ENCODE results near the gene SMAD7. TPM values are rescaled to one million over a fixed set of nuclear protein-coding genes. Genes with fewer than 3 reads are reported as not detected.

The SMAD7 gene
- total RNA-seq, 2 donors from 2014 or later, result 80.8 to 107 TPM

DNA sequence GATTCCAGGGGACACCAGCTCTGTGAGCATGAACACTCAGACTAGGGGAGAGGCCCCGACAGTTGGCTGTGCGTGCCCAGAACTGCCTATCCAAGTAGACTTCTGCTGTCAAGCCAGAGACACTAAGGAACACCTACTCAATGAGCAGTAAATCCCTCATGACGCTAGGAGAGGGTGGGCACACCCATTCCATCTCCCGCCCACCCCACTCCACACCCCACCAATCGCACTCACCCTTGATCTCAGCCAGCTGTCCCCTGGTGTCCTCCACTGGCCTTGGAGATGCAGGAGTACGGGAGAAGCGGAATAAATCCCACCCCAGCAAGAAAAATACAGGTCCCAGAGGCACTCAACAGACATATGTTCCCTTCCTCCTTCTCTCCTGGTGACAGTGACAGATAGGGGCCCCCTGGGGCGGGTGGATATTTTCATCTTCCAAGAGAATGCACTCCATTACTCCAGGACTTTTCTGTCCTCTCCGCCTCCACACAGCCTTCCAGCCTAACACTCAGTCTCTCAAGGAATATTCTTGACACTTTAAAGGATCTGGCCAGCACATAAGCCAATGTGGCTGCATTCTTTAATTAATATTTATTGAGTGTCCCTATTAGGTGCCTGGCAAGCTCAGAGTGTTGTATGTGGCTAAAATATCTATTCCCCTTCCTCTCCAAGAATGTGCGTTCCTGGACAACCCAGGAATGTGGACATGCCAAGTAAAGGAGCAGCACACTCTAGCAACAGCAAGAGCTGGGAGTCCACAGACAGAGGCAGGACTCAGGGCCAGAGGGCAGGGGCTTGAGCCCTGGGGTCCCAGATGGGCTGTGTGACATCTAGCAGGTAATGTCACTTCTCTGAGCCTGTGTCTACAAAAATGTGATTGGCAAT, 13.1 kb upstream of the SMAD7 start:
- ATAC-seq (ENCODE audit: insufficient number of reproducible peaks, low FRiP score, low read depth), result no peak
- Histone ChIP-seq H3K27me3 (replicated peaks; ENCODE audit: insufficient read depth) (no peaks in the 10 kb centered on the region), H3K4me1 (ENCODE audit: control insufficient read depth in 1 of 2, low read depth in 2 of 2) (peaks cover 5 to 24% of the 10 kb centered on the region in 2 donors), H3K36me3 (no peaks in the 10 kb centered on the region), H3K4me3 (no peak overlapping the region), H3K27ac (no peak overlapping the region), H3K9me3 (no peaks in the 10 kb centered on the region)
- TF ChIP-seq, protein P1, sequence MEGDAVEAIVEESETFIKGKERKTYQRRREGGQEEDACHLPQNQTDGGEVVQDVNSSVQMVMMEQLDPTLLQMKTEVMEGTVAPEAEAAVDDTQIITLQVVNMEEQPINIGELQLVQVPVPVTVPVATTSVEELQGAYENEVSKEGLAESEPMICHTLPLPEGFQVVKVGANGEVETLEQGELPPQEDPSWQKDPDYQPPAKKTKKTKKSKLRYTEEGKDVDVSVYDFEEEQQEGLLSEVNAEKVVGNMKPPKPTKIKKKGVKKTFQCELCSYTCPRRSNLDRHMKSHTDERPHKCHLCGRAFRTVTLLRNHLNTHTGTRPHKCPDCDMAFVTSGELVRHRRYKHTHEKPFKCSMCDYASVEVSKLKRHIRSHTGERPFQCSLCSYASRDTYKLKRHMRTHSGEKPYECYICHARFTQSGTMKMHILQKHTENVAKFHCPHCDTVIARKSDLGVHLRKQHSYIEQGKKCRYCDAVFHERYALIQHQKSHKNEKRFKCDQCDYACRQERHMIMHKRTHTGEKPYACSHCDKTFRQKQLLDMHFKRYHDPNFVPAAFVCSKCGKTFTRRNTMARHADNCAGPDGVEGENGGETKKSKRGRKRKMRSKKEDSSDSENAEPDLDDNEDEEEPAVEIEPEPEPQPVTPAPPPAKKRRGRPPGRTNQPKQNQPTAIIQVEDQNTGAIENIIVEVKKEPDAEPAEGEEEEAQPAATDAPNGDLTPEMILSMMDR (IDR thresholded peaks at IDR 0.05), result no peak
- DNase-seq (ENCODE audit: low spot score), result no peak

DNA sequence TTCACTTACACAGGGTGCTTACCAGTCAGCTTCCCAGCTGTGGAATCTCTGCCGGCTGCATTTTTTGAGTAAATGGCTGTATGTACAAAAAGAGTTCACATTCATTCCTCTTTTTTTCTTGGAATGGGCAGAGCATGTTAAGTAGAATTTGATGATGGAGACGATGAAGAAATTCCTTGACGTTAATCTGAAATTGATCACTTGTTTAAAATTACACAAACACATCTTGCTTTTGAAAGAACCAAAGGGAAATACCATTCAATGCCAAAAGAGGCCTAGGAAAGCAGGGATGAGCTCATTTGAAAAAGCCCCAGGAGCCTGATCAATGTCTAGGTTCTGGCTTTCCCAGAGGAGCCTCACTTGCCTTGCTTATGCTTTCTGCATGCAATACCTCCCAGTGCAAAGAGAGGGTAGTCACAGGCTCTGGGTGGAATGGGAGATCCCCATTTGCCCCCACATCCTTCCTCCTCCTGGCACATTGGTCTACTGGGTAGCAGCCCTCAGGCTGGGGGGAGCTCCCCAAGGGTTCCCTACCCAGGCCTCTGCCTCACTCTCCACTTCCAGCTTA, 12.3 kb upstream of the SMAD7 start:
- no peak overlapping the region for H3K4me3 ChIP-seq
- H3K36me3 ChIP-seq, result no peaks in the 10 kb centered on the region
- TF ChIP-seq, protein P1 (IDR thresholded peaks at IDR 0.05), result no peak
- peaks cover 5 to 26% of the 10 kb centered on the region in 2 donors for H3K4me1 ChIP-seq (ENCODE audit: control insufficient read depth in 1 of 2, low read depth in 2 of 2)
- DNase-seq (ENCODE audit: low spot score) (no peak), ATAC-seq (ENCODE audit: insufficient number of reproducible peaks, low FRiP score, low read depth) (no peak)
- no peak overlapping the region for H3K27ac ChIP-seq
- H3K27me3 ChIP-seq (replicated peaks; ENCODE audit: insufficient read depth), result no peaks in the 10 kb centered on the region
- H3K9me3 ChIP-seq, result no peaks in the 10 kb centered on the region

DNA sequence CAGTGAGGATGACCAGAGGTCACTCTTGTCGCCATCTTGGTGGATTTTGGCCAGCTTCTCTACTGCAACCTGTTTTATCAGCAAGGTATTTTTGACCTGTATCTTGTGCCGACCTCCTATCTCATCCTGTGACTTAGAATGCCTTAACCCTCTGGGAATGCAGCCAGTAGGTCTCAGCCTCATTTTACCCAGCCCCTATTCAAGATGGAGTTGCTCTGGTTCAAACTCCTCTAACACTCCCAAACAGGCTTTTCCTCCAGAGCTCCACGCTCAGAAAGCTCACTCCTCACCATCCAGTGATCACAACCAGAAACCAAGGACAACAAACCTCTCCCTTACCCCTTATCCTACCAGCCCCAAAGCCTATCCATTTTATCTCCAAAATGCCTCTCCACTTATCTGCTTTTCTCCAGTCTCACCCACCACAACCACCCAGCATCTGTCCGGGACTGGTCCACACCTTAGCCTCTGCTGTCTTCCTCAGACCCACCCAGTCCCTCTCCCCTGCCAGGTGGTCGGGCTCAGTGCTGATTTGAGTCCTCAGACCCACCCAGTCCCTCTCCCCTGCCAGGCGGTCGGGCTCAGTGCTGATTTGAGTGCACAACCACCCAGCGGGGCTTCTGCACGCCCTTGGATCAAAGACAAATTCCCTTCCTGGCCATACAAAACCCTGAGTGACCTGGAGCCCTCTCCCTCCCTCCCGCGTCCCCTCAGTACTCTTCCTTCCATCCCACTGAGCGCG, 11.7 kb upstream of the SMAD7 start:
- no peak for ATAC-seq (ENCODE audit: insufficient number of reproducible peaks, low FRiP score, low read depth)
- TF ChIP-seq, protein P1 (IDR thresholded peaks at IDR 0.05), result no peak
- no peak for DNase-seq (ENCODE audit: low spot score)
- peaks cover 5 to 33% of the 10 kb centered on the region in 2 donors for H3K4me1 ChIP-seq (ENCODE audit: control insufficient read depth in 1 of 2, low read depth in 2 of 2)
- no peak overlapping the region for H3K27ac ChIP-seq
- no peaks in the 10 kb centered on the region for H3K27me3 ChIP-seq (replicated peaks; ENCODE audit: insufficient read depth)
- no peaks in the 10 kb centered on the region for H3K9me3 ChIP-seq
- H3K36me3 ChIP-seq, result no peaks in the 10 kb centered on the region
- H3K4me3 ChIP-seq, result no peak overlapping the region

DNA sequence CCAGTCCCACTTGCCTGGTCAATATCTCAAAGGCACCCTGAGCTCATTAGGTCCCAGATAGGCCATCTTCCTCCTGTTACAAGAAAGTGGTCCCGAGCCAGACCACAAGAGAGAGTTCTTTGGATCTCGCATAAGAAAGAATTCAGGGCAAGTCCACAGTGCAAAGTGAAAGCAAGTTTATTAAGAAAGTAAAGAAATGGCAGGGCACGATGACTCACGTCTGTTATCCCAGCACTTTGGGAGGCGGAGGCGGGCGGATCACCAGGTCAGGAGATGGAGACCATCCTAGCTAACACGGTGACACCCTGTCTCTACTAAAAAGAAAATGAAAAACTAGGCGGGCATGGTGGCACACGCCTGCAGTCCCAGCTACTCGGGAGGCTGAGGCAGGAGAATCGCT, 10.8 kb upstream of the SMAD7 start:
- ATAC-seq (ENCODE audit: insufficient number of reproducible peaks, low FRiP score, low read depth), result no peak
- DNase-seq (ENCODE audit: low spot score), result no peak
- H3K4me3 ChIP-seq, result no peak overlapping the region
- H3K4me1 ChIP-seq (ENCODE audit: control insufficient read depth in 1 of 2, low read depth in 2 of 2), result peaks cover 9 to 41% of the 10 kb centered on the region in 2 donors
- TF ChIP-seq, protein P1 (IDR thresholded peaks at IDR 0.05), result no peak
- no peaks in the 10 kb centered on the region for H3K36me3 ChIP-seq
- no peaks in the 10 kb centered on the region for H3K27me3 ChIP-seq (replicated peaks; ENCODE audit: insufficient read depth)
- H3K27ac ChIP-seq, result no peak overlapping the region
- no peaks in the 10 kb centered on the region for H3K9me3 ChIP-seq

Measured in thoracic aorta (tissue), 2 donors.